B cell (primary cell): Measurements from ENCODE around the gene MYO5C.

ENCODE experiments used
- CTCF ChIP-seq: fragments of 200-600 bp; IDR thresholded peaks from one replicate; pipeline ENCODE4 v1.8.0; 2022; ENCODE audit warnings: antibody characterized with exemption, mild to moderate bottlenecking
- EZH2 ChIP-seq: IDR thresholded peaks from 2 replicates; pipeline ENCODE4 v1.6.1; 2012; ENCODE audit warnings: borderline replicate concordance, low read depth, mild to moderate bottlenecking, moderate library complexity, low read length; ENCODE audit not compliant: insufficient read depth, poor library complexity, severe bottlenecking

- TF ChIP-seq CTCF (no peak), EZH2 (no peak)
These were observed 49.0 kb upstream of the MYO5C start for GRCh38 chr15:52344592-52344991.
